HG02938 (cell line): ENCODE results near the gene GGA3.
A peak's percentile ranks its signal among the peaks of the same experiment; 100 is the strongest.
"Not testable (repeated sequence)": the region's sequence is repeated elsewhere in the genome, so short reads cannot be mapped to it uniquely, and the experiment has no call there.

ENCODE experiments used
- ATAC-seq: cut with Tn5 transposase; IDR thresholded peaks from one replicate; pipeline ENCODE4 v1.9.1; 2021; ENCODE audit warnings: mild to moderate bottlenecking, moderate library complexity; ENCODE audit not compliant: unreplicated experiment

Gene GGA3

DNA sequence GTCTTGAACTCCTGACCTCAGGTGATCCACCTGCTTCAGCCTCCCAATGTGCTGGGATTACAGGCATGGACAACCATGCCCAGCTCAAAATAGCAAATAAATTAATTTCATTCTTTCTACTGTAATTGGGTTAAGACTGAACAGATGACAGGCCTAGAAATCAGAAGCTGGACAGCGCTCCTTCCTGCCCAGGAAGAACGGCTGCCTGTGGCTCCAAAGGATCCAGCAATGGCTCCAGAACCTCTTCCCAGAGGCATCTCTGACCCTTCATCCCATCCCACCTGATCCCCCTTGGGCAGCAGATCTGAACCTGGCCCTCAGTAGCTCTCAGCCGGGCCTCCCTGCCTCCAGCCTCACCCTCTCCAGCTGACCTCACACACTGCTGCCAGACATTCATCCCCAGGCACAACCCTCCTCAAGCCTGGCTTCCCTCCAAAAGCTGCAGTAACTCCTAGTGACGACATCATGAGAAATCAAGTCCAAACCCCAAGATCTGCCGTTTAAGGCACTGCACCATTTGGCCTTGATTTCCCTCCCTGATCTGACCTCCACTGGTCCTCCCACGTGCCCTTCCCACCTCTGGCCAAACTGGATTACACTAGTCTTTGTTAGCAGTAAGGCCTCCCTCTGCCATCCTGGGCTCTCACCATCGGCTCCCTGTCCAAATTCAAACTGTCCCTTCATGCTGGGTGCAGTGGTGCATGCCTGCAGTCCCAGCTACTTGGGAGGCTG is 12.7 kb upstream of the GGA3 start:
- ATAC-seq, result no peak

DNA sequence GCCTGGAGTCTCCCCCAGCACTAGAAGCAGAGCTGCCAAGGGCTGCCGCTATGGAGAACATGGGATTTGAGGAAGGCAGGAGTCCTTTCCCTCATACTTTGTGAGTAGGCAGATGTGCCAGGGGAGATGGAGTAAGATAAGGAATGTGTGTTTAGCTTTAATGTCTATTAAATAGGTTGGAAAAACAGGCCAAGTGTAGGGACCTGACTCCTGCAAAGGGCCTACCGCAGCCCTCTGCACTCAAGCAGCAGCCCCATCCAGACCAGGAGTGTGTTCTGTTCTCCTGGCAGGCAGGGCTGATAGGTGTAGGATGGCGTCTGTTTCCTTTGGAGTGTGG is 11.4 kb upstream of the GGA3 start:
- no peak for ATAC-seq

DNA sequence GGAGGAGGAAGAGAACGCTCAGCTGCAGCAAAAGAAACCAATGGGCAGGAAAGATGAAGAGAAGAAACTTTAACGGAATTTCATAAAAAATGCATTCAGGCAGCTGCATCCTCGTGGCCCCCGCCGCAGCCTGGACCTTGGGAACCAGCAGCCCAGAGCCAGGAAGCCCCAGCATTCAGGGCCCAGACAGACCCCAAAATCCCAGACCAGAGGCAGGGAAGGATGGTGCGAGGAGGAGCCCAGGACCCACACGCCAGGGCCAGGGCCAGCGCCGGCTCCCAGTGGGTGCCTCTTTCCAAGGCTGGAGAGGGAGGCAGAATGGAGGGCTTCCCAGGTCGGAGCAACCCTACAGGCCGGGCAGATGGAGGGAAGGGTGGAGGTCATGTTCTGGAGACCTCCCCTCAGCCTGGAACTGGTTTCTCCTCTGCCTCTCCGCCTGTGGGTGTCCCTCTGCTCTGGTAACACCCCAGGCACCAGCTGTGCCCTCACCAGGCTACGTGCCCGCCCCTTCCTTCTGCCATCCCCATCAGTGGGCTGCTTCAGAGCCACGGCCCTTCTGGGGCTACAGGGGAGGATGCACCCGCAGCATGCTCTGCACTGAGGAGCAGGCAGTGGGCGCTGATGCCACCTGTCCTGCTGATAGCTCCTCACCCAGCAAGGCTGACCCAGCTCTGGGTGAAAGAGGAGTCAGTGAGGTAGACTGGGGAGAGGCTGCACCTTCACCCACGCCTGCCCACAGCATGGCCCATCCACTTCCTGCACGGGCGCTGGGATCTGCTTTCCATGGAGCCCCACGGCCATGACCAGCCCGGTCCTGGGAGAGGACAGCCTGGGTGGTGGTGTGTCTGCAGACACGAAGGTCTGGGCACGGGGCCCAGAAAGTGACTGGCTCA is 10.8 kb upstream of the GGA3 start:
- no peak for ATAC-seq

DNA sequence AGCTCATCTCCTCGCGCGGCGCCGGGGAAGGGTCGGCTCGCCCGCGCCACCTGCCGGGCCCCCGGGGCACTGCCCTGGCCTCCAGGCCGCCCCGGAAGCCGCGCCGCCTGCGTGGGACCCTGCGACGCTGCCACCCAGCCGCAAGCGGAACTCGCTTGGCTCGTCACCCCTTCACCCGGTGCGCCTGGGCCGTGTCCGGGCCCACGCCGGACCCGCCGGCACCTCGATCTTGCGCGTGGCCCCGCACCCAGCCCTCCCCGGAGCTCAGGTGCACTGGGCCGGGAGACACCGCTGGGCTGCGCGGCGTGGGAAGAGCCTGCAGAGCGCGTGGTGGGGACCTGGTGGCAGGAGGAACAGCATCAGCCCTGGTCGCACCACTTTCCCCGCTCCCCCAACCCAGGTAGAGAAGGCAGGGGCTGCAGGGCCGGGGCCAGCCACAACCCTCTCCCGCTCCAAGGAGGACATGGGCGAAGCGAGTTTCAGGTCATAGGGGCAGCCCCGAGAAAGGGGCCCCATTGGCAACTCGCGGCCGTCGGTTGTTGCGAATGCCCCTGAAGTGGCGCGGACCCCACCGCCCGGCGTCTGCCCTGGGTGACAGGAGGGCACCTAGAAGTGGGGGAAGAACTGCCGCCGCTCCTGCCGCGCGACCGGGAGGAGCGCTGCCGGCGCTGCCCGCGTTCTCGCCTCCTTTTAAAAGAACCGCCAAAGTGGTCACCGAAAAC is 10.0 kb upstream of the GGA3 start:
- ATAC-seq, result peak; percentile 49

DNA sequence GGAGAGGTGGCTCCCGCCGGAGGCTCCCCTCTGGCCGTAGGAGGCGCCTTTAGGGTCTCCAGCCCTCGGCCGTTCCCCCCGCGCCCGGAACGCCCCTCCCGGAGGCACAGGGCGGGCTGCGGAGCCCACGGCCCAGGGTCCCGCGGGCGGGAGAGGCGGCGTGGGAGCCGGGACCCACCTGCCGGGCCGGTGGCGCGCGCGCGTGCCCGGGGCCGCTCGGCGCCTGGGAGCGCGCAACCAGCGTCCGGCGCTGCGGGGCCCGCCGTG is 9.5 kb upstream of the GGA3 start, which contains the start of gene MIF4GD:
Gene MIF4GD, minus strand, starts transcription at position 266 of the 267 bp plus-strand sequence. CDS start 1,036 bp downstream, outside the sequence.
- ATAC-seq, result no peak

DNA sequence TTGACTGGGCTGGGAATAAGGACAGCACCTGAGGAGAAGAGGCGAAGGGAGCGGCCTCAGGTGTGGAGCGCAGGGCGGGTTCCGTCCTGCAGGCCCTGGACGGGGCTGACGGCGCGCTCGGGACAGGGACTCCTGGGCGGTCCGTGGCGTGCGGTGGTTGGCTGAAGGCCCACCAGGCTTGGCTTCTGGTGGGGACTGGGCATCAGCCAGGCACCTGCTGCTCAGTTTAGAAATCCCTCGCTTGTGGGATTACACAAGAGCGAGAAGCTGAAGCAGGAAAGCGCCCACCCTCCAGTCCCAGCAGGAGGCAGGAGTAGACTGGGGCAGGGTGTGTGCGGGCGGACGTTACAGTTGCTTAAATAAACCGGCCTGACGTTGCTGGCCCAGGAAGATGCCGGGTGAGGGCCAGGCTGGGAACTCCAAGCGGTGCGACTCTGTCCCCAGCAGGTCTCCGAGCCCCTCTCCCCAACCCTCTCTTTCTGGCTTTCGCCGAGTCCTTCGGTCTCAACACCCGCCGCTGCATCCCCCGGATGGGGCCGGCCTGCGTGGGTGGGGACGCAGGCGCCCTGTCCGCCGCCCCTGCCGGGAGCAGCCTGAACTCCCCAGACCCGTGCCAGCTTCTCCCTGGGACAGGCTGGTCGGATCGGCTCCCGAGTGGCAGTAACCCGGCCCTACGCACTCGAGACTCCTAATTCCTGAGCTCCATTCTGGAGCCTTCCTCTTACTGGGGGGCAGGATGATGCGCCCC is 9.0 kb upstream of the GGA3 start:
- peak; percentile 36 for ATAC-seq

DNA sequence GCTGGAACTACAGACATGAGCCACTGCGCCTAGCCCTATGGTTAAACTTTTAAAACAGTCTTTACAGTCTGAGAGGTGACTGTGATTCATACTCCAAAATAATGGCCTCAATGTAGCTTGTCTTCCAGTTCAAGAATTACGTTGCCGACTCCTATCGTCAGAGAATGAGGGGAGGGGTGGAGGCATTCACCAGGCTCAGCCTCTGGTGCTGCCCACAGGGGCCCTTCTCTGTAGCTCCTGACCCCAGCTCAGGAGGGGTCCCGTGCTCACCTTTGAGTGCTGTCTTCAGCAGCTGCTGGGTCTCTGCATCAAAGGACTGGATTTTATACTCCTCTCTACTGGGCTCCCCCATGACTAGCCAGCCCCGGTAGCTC is 8.4 kb upstream of the GGA3 start:
- no peak for ATAC-seq

DNA sequence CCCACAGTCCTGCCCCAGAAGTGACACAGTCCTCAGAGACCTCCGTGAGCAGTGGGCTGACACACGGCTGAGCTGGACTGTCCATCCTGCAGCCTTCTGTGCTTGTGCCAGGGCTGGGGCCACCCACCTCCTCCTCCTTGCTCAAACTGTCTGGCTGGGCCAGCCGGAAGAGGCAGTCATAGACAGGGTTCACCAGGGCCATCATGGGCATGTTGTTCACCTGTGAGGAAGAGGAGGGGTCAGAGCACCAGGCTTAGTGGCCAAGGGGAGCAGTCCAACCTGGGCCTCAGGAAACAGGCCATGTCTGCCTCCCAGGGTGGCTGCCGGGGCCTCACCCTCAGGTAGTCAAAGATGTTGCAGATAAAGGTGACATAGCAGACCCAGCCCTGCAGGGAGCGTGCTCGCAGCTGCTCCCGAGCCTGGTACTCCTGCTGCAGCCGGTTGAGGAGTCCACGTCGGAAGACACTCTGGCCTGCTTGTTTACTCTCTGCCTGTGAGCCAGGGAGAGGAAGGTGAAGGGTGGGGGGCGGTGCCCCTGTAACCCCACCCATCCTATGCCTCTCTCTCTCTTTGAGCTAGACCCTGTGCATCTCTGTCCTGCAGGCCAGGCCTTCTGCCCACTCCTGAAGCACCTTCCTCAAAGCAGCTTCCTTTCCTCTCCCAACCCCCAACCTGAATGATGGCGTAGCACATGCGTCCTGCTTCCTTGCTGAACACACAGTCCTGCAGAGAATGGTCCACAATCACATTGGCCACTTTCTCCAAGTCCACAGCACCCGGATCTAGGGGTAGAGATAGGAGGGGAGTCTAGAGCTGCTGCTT is 6.2 kb upstream of the GGA3 start:
- no peak for ATAC-seq

DNA sequence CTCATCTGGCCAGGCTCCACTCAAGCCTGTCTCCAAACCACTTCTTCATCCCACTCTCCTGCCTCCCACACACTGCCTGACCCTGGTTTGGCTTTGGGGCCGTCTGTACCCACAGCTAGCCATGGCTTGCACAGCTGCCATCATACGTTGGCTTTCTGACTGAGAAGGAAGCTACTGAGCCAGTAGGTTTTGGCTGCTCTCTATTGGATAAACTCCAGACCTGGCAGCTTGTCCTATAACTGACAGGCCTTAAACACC is 5.7 kb upstream of the GGA3 start:
- ATAC-seq, result no peak

DNA sequence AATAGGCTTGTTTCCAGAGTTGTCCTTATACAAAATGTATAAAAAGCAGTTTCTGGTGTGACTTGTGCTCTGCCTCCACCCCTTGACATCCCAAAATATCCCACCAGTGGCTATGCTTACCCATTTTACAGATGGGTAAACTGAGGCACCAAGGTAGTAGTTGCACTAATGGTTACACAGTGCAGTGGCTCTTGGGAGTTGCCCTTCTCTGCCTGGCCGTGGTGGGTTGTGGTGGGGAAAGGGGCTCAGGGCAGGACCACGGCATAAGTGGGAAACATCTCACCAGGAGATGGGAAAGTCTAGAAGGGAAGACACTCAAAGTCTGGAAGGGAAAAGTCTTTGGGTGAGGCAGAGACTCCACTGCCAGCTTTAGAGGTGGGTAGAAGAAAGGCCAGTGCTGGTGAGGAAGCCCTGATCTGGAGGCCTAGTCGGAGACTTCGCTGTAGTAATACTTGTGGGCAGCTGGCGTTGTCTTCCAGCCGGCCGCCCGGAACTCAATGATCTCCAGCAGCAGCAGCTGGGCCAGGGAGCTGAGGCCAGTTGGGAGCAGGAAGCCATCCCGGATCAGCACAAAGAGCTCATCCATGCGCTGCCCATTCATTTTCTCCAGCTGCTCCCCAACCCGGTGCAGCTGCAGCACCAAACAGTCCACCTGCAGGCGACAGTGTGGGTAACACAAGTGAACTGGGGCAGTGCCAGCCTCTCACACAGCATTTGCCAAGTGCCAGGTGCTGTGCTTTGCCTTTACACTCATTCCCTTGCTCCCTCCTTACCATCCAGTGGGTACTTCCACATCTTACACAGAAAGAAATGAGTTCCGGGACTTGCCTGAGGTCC is 5.1 kb upstream of the GGA3 start:
- no peak for ATAC-seq

DNA sequence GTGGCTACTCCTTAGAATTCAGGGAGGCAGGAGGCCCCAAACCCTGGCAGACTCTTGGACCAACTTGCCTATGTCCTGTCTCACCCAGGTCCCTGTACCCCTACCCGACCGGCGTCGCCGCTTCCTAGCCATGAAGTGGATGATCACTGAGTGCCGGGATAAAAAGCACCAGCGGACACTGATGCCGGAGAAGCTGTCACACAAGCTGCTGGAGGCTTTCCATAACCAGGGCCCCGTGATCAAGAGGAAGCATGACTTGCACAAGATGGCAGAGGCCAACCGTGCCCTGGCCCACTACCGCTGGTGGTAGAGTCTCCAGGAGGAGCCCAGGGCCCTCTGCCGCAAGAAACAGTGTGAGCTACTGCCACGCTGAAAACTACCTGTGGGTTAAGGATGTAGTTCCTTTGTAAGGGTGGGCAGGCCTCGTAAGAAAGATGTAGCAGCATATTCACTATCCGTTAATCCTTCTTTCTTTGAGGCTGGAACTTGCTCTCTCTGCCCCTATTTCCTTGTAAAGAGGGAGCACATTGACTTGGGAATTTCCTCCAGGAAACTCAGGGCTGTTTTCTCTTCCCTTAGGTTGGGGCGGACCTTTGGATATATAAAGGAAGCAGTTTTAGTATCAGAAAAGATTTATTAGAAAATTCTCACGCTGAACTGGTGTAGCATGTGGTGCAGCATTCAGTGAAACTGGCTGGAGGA is 4.4 kb upstream of the GGA3 start:
- ATAC-seq, result no peak

DNA sequence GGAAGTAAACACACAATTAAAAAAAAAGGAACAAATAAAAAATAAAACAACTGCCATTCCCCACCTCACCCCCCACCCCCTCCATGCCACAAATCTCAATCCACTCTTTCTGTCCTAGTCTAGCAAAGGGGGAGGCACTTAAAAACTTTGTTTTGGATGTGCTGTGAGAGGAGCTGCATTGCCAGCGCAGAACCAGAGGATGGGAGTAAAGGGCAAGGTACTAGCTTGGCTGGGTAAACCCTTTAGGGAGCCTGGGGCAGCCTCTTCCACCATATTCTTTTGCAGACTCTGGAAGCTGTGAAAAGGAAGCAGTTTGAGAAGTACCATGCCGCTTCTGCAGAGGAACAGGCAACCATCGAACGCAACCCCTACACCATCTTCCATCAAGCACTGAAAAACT is 1.6 kb upstream of the GGA3 start:
- no peak for ATAC-seq

DNA sequence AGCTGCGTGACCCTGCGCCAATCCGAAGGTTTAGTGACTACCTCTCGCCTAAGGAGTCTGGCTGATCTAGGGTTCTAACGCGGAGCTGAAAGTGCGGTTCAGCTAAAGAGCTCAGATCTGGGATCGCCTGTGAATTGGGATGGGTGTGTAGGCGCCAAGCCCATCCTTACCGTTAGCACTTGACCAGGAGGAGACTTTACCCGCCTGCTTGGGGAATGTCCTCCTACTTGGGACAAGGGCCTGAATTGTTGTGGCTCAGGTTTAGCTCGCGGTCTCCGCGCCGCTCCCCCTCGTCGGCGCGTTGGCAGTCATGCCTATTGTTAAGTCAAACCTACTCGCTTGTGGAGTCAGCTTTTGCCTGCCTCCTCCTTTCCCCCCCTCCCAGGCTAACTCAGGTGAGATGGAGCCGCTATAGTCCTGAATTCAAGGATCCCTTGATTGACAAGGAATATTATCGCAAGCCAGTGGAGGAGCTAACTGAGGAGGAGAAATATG is 753 bp upstream of the GGA3 start:
- ATAC-seq, result no peak

DNA sequence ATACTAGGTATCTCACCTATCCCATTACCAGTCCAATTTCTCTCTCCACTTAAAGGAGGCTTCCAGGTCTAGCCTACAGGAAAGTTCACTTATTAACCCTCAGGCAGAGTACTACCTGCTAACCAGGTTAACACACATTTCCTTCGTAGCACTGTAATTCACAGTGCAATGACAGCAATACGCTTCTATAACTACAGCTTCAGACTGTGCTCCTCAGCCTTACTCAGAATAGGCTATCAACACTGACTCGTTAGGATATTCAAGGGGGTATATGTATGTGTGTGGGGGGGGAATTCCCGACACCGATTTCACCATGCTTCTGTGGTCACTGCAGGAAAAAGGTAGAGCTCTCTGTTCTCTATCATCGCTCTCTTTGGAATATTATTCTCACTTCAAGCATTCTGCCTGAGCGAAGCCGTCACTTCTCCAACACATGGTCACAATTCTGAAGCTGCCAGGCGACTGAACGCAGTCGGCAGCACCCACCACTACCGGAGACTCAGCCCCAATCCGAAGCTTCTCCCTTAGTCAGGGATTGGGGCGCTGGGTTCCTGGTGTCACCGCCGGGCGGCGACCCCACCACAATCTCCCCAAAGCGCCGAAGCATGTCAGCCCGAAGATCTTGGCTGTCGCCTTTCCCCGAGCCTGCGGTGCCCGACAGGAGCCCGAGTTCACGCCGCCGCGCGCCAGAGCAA is 618 bp downstream of the GGA3 start:
- peak; percentile 17 for ATAC-seq

DNA sequence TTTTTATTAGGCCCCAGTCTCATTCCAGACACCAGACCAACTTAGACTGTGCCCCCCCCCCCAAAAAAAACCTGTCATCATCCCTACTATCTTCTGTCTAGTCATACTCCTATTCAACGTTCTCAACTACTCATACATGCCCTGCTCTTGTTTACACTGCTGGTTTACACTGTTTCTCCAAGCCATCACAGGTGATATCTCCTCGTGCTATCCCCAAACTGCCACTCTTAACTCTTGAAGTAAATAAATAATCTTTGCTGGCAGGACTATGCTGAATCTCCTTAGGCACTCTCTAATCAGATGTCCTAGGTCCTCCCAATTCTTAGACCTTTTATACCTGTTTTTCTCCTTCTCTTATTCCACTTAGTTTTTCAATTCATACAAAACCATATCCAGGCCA is 4.2 kb downstream of the GGA3 start:
- ATAC-seq, result not testable (repeated sequence)

DNA sequence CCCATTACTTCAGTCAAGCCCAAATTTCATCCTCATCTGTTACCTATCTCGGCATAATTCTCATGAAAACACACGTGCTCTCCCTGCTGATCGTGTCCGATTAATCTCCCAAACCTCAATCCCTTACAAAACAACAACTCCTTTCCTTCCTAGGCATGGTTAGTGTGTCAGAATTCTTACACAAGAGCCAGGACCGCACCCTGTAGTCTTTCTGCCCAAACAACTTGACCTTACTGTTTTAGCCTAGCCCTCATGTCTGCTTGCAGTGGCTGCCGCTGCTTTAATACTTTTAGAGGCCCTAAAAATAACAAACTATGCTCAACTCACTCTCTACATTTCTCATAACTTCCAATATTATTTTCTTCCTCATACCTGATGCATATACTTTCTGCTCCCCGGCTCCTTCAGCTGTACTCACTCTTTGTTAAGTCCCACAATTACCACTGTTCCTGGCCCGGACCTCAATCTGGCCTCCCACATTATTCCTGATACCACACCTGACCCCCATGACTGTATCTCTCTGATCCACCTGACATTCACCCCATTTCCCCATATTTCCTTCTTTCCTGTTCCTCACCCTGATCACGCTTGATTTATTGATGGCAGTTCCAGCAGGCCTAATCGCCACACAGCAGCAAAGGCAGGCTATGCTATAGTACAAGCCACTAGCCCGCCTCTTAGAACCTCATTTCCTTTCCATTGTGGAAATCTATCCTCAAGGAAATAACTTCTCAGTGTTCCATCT is 5.3 kb downstream of the GGA3 start:
- ATAC-seq, result not testable (repeated sequence)

DNA sequence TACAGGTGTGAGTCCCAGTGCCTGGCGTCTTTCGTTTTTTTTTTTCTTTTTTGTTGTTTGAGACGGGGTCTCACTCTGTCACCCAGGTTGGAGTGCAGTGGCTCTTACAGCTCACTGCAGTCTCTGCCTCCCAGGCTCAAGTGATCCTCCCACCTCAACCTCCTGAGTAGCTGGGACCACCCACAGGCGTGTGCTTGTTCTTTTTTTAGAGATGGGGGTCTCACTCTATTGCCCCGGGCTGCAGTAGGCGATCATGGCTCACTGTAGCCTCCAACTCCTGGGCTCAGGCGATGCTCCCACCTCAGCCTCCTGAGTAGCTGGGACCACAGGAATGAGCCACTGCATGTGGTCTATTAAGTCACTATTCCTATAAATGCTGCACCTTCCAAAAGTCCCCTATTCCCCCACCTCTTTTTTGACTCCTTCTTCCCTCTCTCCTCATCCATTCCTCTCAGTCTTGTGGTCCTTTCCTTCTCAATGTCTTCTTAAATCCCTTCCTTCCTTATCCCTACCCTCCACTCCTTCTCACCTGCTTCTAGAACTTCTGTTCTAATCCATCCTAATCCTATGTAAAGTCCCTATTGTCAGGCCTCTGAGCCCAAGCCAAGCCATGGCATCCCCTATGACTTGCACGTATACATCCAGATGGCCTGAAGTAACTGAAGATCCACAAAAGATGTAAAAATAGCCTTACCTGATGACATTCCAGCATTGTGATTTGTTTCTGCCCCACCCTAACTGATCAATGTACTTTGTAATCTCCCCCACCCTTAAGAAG is 9.2 kb downstream of the GGA3 start:
- no peak for ATAC-seq
